Gastrocnemius medialis (tissue), 4 donors: ENCODE data around the gene NOXRED1.

Source experiments
- POLR2A ChIP-seq, 2 donors: fragments of 450-650 bp; IDR thresholded peaks; one replicate each; pipeline ENCODE4 v1.6.1; 2017; ENCODE audit warnings: antibody characterized with exemption in 2 of 2, mild to moderate bottlenecking in 2 of 2, moderate library complexity in 2 of 2
- TF ChIP-seq, protein P1 (sequence below), 5 experiments: fragments of 450-650 bp in 3 of 5; fragments of 200-600 bp in 2 of 5; sonication (generic) in 2 of 5; IDR thresholded peaks in 4 of 5; conservative IDR thresholded peaks in 1 of 5; 1 replicate in 4 of 5; 2 replicates in 1 of 5; pipeline ENCODE4 v1.5.1; 2016 to 2019; ENCODE audit warnings: antibody characterized with exemption in 5 of 5, mild to moderate bottlenecking in 3 of 5, moderate library complexity in 3 of 5

DNA sequence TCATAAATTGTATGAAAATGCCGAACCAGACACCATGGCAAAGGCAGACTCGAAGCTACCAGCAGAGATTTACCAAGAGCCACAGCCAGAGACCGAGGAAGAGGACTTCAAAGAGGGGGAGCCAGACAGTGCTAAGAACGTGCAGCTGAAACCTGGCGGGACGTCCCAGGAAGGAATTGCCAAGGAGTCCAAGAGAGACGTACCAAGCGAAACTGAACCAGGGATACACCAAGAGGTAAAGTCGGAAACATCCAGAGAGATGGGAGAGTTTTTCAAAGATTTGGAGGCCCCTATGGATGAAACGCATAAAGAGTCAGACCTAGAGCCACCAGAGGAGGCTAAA is 45.9 kb downstream of the NOXRED1 start:
- no peak for TF ChIP-seq POLR2A (IDR thresholded peaks at IDR 0.05)
- TF ChIP-seq, protein P1, sequence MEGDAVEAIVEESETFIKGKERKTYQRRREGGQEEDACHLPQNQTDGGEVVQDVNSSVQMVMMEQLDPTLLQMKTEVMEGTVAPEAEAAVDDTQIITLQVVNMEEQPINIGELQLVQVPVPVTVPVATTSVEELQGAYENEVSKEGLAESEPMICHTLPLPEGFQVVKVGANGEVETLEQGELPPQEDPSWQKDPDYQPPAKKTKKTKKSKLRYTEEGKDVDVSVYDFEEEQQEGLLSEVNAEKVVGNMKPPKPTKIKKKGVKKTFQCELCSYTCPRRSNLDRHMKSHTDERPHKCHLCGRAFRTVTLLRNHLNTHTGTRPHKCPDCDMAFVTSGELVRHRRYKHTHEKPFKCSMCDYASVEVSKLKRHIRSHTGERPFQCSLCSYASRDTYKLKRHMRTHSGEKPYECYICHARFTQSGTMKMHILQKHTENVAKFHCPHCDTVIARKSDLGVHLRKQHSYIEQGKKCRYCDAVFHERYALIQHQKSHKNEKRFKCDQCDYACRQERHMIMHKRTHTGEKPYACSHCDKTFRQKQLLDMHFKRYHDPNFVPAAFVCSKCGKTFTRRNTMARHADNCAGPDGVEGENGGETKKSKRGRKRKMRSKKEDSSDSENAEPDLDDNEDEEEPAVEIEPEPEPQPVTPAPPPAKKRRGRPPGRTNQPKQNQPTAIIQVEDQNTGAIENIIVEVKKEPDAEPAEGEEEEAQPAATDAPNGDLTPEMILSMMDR (IDR thresholded peaks at IDR 0.05 in 4 of 5, conservative IDR thresholded peaks at IDR 0.05 in 1 of 5), result no peak
